ENCODE results near the gene ACTBL2.
"Not testable (repeated sequence)": the region's sequence is repeated elsewhere in the genome, so short reads cannot be mapped to it uniquely, and the experiment has no call there.

Gene ACTBL2

DNA sequence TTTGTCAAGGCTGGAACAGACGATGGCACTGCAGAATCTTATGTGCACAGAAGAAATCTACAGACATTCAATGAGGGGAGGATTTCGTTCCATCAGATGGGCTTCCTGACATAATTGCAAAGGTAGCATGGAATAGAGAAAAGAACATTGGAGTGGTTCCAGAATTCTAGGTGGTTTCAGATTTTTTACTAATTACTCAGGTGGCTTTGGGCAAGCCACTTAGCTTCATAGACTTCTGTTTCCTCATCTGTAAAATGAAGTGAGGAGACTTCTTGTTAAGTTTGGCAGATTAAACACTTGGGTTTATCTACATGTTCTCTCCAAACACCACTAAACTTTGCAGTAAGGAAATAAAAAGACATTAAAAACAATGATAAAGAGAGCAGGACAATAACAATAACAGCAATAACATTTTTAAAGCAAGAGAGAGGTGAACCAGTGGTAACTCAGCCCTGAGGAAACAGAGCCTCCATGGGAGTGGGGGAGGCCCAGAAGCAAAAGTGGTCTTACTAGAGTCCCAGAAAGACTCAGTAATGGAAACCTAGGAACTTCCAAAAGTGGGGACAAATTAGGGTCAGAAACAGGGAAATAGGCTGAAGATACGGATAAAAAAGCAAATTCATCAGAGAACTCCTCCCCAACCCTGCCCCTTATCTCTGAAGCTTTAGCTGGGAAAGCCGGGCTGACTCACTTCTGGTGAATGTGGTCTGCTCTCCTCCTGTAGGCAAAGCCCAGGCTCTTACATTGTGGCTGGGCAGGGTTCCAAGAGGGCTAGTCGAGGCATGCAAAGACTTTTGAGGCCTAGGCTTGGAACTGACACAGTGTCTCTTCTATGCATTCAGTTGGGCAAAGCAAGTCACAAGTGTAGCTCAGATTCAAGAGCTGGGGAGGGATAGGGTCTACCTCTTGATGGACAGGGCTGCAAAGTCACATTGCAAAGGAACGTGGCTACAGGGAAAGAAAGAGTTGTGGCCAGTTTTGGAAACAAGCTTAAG, 11.8 kb upstream of the ACTBL2 start:
- DNase-seq: peak; percentile 7

DNA sequence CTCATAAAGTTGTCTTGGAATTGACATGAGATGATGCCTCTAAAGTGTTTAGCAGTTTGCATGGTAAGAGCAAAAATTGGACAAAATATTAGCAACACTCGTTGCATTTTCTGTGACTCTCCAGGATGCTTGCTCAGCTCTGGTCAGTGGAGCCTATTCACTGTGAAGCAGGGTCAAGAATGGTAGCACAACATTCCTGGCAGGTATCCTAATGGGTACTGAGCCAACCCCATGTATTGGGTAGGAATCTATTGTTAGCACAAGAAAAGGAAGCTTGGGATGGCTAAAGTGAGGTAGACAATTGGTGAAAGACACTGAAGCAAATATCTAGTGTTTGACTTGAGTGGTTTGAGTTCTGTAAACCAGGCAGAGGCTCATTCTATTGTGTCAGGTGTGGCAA, 10.4 kb upstream of the ACTBL2 start:
- no peak for DNase-seq

DNA sequence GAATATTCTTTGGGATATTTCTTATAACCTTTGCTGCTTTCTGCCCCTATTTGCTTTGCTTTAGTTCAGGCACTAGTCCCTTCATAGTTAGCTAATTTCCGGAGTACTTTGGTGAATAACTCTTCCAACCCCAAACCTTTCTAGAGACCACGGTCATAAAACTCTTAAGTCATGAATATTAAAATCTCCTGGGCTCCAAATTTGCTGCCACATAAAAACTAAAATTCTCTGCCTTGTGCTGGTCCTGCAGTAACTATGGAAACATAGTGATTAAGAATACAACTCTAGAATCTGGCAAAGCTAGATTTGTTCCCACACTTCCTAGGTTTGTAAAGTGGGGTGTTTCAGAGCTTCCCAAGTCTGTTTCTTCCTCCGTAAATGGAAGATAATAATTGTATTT, 10.0 kb upstream of the ACTBL2 start:
- DNase-seq: no peak

DNA sequence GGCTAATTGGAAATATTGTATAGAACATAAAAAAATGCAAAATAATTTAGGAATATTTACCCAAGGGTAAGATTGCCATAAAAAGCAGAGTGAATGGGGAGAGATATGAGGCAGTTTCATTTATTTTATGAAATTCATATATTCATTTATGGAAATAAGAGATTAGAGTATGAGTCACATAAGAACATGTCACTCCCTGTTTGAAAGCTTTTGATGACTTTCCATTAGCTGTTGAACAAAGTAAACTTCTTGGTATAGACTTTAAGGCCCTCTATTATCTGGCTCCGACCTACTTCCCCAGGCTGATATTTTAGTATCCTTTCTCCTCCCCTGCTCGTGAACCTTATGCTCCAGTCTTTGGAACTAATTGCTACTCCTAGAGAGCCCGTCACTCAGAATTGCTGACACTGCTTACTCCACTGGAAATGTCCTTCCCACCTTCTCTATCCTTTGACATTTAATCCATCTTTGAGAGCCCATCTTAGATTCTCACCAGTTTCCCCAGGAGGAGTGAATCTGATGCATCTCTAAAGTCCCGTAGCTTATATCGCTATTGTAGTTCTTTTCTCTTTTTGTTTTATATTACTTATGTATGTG, 8.9 kb upstream of the ACTBL2 start:
- DNase-seq: no peak

DNA sequence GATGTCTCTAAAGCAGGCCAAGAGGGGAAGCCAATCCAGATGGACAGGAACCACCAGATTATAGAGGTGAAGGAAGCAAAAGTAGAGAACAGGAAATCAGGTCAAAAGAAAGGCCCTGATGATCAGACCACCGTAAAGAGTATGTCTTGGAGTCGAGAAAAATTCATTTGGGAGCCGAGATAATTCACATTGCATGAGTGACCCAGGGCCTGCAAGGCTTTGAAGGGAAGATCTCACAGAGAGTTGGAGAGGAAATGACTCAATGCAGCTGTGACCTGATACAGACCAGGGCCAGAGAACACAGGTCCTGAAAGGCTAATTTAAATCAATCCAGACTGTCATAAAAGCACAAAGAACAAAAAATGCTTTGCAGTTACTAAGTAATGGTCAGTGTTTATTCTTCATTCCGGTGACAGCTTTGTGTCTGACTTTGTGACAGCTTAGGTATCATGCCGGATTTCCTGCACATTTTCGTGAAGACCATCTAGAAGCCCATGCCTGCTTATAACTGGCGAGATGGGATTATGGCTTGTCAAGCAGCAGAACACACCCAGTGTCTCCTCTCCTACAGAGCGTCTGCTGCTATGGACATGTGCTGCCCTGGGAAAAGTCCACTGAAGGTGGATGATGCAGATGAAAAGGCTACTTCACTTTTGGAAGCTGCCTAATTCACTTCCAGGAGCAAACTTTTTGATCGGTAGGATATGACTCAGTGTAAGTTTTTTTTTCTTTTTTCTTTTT, 5.8 kb upstream of the ACTBL2 start:
- DNase-seq: no peak

DNA sequence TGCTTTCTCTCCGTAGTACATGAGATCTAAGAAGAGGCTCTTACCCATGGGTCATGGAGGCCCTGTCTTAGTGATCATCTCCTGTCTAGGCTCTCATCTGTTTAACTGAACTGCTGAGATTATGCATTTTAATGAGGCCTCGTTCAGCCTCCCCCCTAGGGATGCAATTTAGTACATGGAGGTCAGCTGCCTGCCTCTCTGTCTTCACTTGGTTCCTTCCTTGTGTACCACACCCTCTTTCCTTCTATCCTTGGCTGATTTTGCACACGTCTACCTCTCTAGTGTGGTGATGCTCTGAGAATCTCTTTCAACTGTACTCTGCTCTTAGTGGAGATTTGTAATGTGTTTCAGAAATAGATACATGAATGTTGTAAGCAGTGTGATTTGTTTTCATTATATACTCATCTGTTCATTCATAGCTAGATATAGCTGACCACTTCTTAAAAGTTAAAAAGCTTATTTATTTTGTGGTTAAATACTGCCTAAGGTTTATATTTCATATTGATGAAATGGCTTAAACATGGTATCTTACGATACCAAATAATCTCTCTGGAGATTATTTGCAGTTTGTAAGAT, 3.5 kb upstream of the ACTBL2 start:
- no peak for DNase-seq

DNA sequence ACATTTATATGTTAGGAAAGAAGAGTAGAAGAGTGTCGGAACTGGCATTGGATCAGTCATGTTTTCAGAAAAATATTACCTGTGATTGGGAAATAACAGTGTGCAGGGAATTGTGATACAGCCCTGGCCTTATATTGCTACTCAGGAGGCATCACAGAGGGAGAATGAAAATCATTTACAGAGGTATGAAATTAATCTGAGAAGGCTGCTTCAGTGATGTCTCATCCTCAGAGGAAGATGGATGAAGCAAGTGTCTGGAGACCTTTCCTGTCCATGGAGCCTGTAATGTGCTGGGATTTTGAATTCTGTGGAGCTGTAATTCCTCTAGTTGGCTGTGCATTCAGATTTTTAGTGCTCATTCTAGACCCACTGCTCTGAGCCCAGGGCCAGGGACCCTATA, 3.8 kb downstream of the ACTBL2 start:
- no peak for DNase-seq

DNA sequence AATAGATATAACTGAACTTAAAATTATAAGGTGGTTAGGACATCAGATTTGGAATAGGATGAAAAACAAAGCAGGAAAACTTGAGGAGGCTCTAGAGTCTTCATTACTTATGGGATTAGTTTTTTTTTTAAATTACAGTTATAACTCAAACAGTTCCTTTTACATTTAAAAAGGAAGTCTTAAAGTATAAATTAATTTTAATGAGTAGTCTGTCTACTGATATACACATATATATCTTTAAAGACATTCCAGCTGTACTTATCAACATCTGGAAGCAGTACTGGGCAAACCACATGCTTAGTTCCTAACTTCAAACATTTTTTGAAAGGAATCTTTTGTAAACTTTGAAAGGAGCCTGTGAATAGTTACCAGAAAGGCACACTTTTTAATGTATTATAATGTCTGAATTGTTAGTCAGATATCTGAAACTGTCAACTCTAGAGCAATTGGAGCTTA, 6.0 kb downstream of the ACTBL2 start:
- DNase-seq: no peak

DNA sequence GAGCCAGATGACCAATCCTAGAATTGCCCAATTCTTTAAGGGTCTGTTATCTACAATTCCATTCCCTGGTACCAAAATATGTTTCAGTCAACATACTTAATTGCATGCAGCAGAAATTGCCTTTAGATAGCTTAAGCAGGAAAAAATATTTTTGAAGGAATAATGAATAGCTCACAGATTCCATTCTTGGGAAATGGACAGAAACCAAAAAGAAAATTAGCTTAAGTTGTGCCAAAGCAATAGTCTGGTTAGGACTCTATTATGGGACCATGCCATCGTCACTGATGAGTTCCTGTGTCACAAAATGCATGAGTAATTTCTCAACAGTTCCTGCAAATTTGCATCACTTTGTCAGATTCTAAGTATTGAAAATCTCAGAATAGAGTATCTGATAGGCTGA, 12.3 kb downstream of the ACTBL2 start:
- DNase-seq: no peak

DNA sequence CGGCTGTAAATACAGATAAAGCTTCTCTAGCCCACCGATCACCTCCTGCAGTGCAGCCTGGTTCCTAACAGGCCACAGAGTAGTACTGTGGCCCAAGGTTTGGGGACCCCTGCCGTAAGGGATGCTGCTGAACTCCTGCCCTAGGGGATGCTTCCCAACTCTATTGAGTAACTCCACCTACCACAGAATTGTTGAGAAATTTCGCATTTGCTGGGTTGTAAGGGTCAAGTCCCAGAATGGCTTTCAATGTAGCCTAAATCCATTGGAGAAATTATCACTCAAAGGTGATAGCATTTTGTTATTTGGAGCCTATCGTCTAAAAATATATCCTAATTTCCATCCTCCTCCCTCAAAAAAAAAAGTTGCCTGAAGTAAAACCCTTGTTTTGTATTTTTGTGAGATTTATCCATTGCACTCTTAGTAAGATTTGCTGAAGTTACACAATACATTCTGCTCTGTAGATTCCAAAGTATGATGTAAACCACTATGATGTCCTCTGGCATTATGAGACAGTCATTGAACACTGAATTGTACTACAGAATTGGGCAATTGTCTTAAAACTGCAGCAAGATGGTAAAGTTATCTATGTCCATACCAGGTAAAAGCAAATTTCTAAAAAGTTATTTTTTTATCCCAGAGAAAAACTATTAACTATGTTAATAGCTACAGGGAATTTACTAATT, 14.0 kb downstream of the ACTBL2 start:
- no peak for DNase-seq

DNA sequence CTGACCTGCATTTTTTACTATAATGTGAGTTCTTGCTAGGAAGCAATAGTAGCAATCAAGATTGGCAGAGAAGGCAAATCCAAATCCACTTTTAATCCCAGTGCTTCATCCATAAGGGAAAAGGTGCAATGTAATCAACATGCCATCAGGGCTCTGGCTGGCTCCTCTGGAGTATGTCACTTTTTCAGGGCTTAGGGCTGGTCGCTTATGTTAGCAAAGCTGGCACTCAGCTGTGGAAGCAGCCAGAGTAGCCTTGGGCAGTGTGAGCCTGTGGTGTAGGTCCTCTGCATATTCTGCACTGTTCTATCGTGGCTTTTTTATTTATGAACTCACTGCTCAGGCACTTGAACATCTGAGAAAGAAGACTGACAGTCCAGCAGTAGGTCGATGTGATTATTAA, 16.1 kb downstream of the ACTBL2 start:
- no peak for DNase-seq

DNA sequence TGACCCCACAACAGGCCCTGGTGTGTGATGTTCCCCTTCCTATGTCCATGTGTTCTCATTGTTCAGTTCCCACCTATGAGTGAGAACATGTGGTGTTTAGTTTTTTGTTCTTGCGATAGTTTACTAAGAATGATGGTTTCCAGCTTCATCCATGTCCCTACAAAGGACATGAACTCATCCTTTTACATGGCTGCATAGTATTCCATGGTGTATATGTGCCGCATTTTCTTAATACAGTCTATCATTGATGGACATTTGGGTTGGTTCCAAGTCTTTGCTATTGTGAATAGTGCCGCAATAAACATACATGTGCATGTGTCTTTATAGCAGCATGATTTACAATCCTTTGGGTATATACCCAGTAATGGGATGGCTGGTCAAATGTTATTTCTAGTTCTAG, 22.6 kb downstream of the ACTBL2 start:
- DNase-seq: not testable (repeated sequence)

DNA sequence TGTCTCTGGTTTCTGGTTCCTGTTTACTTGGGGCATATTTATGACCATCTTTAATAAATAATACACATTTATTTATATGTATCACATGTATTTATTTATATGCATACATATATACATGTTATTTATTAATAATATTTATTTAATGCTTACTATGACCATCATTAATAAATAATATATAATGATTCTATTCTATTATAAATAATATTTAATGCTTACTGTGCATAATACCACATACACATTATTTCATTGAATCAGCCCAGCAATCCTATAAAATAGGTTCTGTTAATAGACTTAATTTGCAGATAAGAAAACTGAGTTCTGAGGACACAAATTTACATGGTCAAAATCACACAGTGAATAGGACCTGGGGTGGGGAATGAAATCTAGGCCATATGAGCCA, 24.2 kb downstream of the ACTBL2 start:
- DNase-seq: no peak

DNA sequence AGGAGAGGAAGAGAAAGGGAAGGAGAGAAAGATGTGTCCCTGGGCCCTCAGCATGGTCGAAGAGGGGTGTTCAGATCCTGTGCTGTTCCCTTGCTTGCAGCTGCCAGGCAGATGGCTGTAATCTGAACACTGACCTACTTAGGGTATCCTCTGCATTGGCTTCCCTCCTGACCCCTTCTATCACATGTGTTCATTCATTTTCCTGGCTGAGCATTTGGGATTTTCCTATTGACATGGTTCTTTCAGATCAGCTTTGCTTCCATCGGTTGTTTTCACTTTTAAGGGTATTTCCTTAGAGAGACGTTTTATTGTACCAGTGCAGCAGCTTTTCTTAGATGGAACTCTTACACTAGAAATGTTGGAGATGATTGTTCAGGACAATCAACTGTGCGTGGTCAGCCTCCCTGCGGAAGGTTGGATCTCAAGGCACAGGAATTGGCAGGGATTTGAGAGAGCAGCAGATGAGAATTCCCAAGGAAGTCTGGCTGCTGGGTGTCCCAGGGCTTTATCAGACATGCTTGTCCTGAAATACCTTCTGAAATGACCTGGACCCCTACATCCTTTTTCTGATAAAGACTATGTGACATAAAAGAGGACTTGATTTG, 26.0 kb downstream of the ACTBL2 start:
- no peak for DNase-seq

DNA sequence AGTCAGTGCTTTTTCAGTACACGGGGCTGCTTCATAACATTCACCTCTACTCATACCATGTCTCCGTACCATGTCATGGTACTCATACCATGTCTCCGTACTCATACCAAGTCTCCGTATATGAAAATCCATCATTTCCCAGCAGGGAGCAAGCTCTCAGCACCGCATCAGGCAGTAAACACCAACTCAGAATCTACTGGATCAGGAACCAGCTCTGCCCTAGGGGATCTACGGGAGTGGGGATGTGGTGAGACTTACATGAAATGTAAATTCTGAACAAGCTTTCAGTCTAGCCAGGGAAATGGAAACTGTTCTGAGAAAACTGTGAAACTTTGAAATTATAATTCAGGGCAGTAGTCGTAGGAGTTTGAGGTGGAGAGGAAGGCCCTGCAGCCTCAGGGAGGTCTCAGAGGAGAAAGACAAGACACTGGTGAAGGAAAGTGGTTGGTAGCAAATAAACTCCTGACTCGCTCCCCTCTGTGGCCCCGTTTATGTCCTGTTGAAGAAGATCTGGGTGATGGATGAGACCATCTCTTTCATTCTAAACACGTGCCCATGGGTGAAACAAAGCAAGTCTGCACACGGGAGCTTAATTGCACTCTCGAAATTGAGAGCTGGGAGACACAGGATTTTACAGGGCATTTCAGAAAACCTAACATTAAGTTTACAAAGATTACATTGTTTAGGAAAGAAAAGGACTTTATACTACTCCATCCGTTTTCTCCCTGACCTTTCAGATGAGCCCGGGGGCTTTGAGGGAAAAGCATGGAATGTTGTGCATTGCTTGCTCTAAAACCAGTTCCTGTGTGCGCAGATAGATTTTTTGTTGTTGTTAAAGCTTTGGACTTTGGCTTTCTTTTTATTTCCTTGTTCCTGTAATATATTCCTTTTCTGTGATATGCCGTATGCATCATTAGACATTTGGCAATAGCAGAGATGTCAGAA, 26.8 kb downstream of the ACTBL2 start:
- DNase-seq: no peak

DNA sequence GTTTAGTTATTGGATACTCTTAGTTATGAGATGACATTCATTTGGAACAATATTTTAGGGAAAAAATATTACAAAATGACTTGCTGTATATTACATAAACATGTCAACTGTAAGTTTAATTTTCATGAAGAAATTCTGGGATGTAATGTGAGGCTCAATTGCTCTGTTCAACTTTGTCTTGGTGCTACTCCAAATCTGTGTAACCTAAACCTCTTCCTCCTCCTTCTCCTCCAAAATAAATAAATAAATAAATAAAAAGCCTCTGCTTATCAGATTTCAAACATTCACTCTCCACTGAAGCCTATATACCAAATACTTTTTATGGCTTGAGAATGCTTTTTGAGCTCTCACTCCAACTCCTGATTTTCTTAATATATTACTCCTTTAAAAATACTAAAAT, 27.7 kb downstream of the ACTBL2 start:
- DNase-seq: no peak

DNA sequence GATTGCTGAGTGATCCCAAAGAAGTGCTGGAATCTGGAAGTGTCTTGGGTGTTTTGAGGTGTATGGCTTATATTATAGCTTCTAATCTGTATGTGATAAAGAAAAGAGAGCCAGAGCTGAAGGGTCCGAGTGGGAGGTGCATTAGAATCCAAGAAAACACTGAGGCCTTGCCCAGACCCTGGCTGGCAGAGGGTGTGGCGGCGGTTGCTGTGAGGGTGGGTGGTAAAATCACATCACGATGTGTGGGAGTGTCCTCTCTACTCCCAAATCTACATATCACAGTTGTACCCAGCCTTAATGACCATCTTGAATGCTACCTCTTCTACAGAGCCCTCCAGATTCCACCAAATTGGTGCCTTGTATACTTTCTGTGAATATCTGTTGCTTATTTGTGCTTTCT, 28.9 kb downstream of the ACTBL2 start:
- DNase-seq: no peak

DNA sequence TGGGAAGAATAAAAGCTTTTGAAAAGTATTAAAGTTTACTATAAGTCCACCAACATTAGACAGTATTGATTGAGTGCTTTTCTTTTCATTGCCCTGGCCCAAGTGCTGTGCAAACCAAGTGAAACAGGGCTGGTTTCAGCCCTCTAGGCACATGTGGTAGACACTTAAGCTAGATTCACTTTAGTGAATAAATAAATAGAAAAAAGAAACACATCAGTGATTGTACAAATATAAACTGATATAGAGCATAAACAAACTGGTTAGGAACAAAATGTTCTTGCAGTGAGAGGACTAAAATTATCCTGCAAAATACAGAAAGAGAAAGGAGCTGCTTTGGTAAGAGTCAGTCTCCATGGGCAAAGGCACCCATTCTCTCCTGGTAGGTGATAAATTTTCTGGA, 29.7 kb downstream of the ACTBL2 start:
- DNase-seq: no peak

DNA sequence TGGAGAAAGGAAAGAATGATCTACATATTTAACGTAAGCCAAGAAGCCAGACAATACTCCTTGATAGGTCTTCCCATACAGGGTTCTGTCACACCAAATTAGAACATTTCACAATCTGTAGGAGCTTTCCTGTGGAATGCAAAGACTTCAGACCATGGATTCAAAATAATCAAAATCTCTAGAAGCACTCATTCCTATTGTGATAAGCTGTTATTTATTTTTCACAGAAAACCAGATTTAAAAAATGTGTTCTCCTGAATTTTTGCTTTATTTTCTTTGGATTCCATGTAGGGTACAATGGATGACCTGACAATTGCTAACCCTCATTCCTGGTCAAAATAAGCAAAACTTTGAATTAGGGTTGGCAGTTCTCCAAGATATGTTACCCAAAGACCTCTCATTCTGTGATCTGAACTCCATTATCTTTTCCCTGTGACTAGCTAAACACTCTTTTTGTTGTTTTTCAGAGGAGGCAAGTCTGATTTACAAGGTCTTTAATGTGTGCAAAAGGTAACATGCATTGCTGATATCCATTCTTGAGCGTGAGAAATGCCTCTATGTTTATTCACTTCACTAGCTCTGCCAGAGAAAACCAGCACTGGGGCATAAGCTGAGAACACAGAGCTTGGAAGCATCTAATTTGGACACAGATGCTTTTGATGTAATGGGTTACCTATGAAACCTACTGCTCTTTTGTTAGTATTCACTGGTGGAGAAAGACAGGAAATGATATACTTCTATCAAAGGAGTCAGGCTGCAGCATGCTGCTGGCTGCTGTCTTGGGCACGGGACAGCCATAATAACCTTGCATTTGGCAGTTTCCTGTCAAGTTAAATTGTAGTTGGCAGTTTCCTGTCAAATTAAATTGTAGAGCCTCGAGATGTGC, 31.4 kb downstream of the ACTBL2 start:
- no peak for DNase-seq

DNA sequence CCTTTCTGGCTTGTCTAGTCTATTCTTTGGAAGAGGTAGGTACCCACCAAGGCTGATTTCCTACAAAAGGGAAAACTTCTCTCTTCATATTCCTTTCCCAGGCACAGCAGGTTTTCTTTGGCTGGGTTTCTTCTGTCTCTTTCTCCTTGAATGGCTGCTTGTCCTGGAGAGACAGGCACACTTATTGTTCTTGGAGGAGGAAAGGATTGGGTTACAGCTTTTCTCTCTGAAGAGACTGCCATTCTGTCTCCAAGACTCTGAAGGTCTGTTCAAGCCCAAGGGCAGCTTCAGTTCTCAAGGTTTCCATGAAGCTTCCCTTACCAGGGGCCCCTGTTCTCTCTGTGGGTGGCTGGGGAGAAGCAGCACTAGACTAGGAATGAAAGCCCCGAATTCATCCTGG, 33.9 kb downstream of the ACTBL2 start:
- no peak for DNase-seq
